Stomach (tissue), 4 donors: Measurements from ENCODE around the gene P2RX7.

Source experiments
- CTCF ChIP-seq, 7 experiments: fragments of 450-650 bp in 4 of 7; fragments of 200-600 bp in 3 of 7; sonication (generic) in 3 of 7; IDR thresholded peaks; one replicate each; pipeline ENCODE4 v1.5.1; 2016 to 2019; ENCODE audit warnings: antibody characterized with exemption in 7 of 7, control low read depth in 2 of 7, mild to moderate bottlenecking in 1 of 7
- EP300 ChIP-seq: sonication (generic); formaldehyde crosslinking; IDR thresholded peaks from one replicate; pipeline ENCODE4 v1.6.1; 2017; ENCODE audit warnings: antibody characterized with exemption
- POLR2AphosphoS5 ChIP-seq, 3 donors: sonication (generic); formaldehyde crosslinking; IDR thresholded peaks; one replicate each; pipeline ENCODE4 v1.6.1; 2016; ENCODE audit warnings: antibody characterized with exemption in 3 of 3

- TF ChIP-seq CTCF (IDR thresholded peaks at IDR 0.05) (no peak), EP300 (no peak), POLR2AphosphoS5 (IDR thresholded peaks at IDR 0.05) (no peak)
Observed at GRCh38 chr12:121165316-121165715, 32.6 kb downstream of the P2RX7 start.
